Ishikawa (cell line): ENCODE measurements around the gene ZNF554.

Experiments
- CEBPB ChIP-seq: IDR thresholded peaks from 2 replicates; pipeline ENCODE4 v1.6.1; 2012
- CREB1 ChIP-seq: IDR thresholded peaks from 2 replicates; pipeline ENCODE4 v1.6.1; 2012; ENCODE audit warnings: low read depth
- EGR1 ChIP-seq: IDR thresholded peaks from 2 replicates; pipeline ENCODE4 v1.6.1; 2012
- EP300 ChIP-seq: IDR thresholded peaks from 2 replicates; pipeline ENCODE4 v1.6.1; 2012; ENCODE audit warnings: borderline replicate concordance
- FOXM1 ChIP-seq: IDR thresholded peaks from 2 replicates; pipeline ENCODE4 v1.6.1; 2012; ENCODE audit warnings: low read depth, borderline replicate concordance
- MAX ChIP-seq: IDR thresholded peaks from 2 replicates; pipeline ENCODE4 v1.6.1; 2012
- NFIC ChIP-seq: IDR thresholded peaks from 2 replicates; pipeline ENCODE4 v1.6.1; 2012
- RAD21 ChIP-seq: IDR thresholded peaks from 2 replicates; pipeline ENCODE4 v1.6.1; 2012; ENCODE audit warnings: low read depth
- REST ChIP-seq: IDR thresholded peaks from 2 replicates; pipeline ENCODE4 v1.6.1; 2012; ENCODE audit warnings: low read depth, mild to moderate bottlenecking
- TAF1 ChIP-seq: IDR thresholded peaks from 2 replicates; pipeline ENCODE4 v1.6.1; 2012; ENCODE audit warnings: low read depth, mild to moderate bottlenecking
- TCF12 ChIP-seq: IDR thresholded peaks from 2 replicates; pipeline ENCODE4 v1.6.1; 2012; ENCODE audit warnings: low read depth
- TEAD4 ChIP-seq: IDR thresholded peaks from 2 replicates; pipeline ENCODE4 v1.6.1; 2012
- USF1 ChIP-seq: IDR thresholded peaks from 2 replicates; pipeline ENCODE4 v1.6.1; 2012
- YY1 ChIP-seq: IDR thresholded peaks from 2 replicates; pipeline ENCODE4 v1.6.1; 2012; ENCODE audit warnings: low read depth
- ZBTB7A ChIP-seq: IDR thresholded peaks from 2 replicates; pipeline ENCODE4 v1.6.1; 2012; ENCODE audit warnings: low read depth

ZNF554 gene

GRCh38 chr19:2787115-2787514 lies 32.6 kb upstream of the ZNF554 start:
- no peak for TF ChIP-seq EP300
- TF ChIP-seq EGR1: no peak
- no peak for TF ChIP-seq ZBTB7A
- no peak for TF ChIP-seq USF1
- TF ChIP-seq CEBPB: no peak
- no peak for TF ChIP-seq TEAD4
- no peak for TF ChIP-seq TCF12
- TF ChIP-seq REST: no peak
- no peak for TF ChIP-seq NFIC
- TF ChIP-seq TAF1: no peak
- no peak for TF ChIP-seq FOXM1
- no peak for TF ChIP-seq YY1
- no peak for TF ChIP-seq CREB1

GRCh38 chr19:2788237-2788636 lies 31.4 kb upstream of the ZNF554 start:
- no peak for TF ChIP-seq CEBPB
- TF ChIP-seq NFIC: no peak
- TF ChIP-seq ZBTB7A: no peak

GRCh38 chr19:2790194-2790556 lies 29.5 kb upstream of the ZNF554 start:
- no peak for TF ChIP-seq TCF12
- no peak for TF ChIP-seq YY1
- no peak for TF ChIP-seq MAX
- TF ChIP-seq EGR1: no peak
- TF ChIP-seq REST: no peak
- TF ChIP-seq CREB1: no peak
- no peak for TF ChIP-seq TAF1

- TF ChIP-seq CREB1 (no peak), RAD21 (no peak), TAF1 (no peak), YY1 (no peak), USF1 (no peak), TEAD4 (no peak), FOXM1 (no peak), MAX (no peak), ZBTB7A (no peak), EGR1 (no peak)
Measured at GRCh38 chr19:2790557-2791271, 29.0 kb upstream of the ZNF554 start.

GRCh38 chr19:2791440-2791839 lies 28.2 kb upstream of the ZNF554 start:
- TF ChIP-seq NFIC (no peak), EP300 (no peak), TEAD4 (no peak), CEBPB (no peak), TCF12 (no peak), YY1 (no peak), TAF1 (no peak), ZBTB7A (no peak), USF1 (no peak), RAD21 (no peak), CREB1 (no peak), FOXM1 (no peak), REST (no peak), MAX (no peak), EGR1 (no peak)
